Spleen (tissue), 7 donors: ENCODE measurements around the gene FOXQ1.

Source experiments
- CTCF ChIP-seq, 11 experiments: fragments of 200-600 bp in 7 of 11; fragments of 450-650 bp in 4 of 11; sonication (generic) in 4 of 11; IDR thresholded peaks in 8 of 11; conservative IDR thresholded peaks in 3 of 11; 1 replicate in 7 of 11; 2 replicates in 4 of 11; pipeline versions ENCODE4 v1.4.0 to v1.8.0; 2016 to 2021; ENCODE audit warnings: antibody characterized with exemption in 11 of 11, inconsistent platforms in 4 of 11, mild to moderate bottlenecking in 1 of 11
- POLR2A ChIP-seq, 3 donors: fragments of 450-650 bp; IDR thresholded peaks; one replicate each; pipeline ENCODE4 v1.5.1; 2017; ENCODE audit warnings: antibody characterized with exemption in 3 of 3, mild to moderate bottlenecking in 1 of 3
- donor health status: DM: no; HTN: no; CAD: no; lungs with moderate emphysema.
- donor health status: DM: no; HTN: no; CAD: no.
- donor health status: DM: no; HTN: no; CAD: no.

DNA sequence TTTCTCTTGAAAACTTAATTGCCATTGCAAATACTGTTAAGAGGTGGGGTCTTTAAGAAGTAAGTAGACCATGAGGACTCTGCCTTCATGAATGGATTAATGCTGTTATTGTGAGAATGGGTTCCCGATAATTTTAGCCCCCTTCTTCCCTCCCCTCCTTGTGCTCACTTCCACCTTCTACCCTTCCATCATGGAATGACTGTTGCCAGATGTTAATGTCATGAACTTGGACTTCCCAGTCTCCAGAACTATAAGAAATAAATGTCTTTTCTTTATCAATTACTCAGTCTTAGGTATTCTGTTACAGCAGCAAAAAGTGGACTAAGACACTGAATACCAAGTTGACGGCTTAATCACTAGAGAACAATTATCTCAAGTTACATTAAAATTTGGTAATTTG lies 5.8 kb upstream of the FOXQ1 start:
- TF ChIP-seq CTCF (IDR thresholded peaks at IDR 0.05 in 8 of 11, conservative IDR thresholded peaks at IDR 0.05 in 3 of 11) (no peak), POLR2A (IDR thresholded peaks at IDR 0.05) (no peak)
